ENCODE measurements around the gene MARCHF10.
"Not testable (repeated sequence)": the region's sequence is repeated elsewhere in the genome, so short reads cannot be mapped to it uniquely, and the experiment has no call there.

The MARCHF10 gene, protein sequence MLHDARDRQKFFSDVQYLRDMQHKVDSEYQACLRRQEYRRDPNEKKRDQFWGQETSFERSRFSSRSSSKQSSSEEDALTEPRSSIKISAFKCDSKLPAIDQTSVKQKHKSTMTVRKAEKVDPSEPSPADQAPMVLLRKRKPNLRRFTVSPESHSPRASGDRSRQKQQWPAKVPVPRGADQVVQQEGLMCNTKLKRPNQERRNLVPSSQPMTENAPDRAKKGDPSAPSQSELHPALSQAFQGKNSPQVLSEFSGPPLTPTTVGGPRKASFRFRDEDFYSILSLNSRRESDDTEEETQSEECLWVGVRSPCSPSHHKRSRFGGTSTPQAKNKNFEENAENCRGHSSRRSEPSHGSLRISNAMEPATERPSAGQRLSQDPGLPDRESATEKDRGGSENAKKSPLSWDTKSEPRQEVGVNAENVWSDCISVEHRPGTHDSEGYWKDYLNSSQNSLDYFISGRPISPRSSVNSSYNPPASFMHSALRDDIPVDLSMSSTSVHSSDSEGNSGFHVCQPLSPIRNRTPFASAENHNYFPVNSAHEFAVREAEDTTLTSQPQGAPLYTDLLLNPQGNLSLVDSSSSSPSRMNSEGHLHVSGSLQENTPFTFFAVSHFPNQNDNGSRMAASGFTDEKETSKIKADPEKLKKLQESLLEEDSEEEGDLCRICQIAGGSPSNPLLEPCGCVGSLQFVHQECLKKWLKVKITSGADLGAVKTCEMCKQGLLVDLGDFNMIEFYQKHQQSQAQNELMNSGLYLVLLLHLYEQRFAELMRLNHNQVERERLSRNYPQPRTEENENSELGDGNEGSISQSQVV

GRCh38 chr17:62807812-62808575 lies at the start of gene MARCHF10:
TSS of gene MARCHF10 (minus strand) at chr17:62808314. CDS start at chr17:62801735, 6,579 bp downstream.
- no peaks in the 10 kb centered on the region for H3K9me3 ChIP-seq (replicated peaks in 1 of 11)
- peak within 1 kb of the TSS; percentile 75 to 85 (median 79) for H3K4me2 ChIP-seq
- H3K27me3 ChIP-seq = no peaks in the 10 kb centered on the region
- peak within 1 kb of the TSS in 1 of 11 experiments; percentile 29; a peak in 1 of 22 replicates for H3K9ac ChIP-seq
- peak within 1 kb of the TSS in 7 of 10 experiments; percentile 18 to 66 (median 37); a peak in 12 of 20 replicates for H3K4me3 ChIP-seq
- no peaks in the 10 kb centered on the region for H3K36me3 ChIP-seq
- H3K4me1 ChIP-seq = peaks cover 4 to 27% (median 17%) of the 10 kb centered on the region in 10 experiments; a peak in 18 of 20 replicates
- TF ChIP-seq Cebpa-rat (IDR thresholded peaks at IDR 0.05) = no peak
- H3K27ac ChIP-seq = peak within 1 kb of the TSS in 1 of 11 experiments; percentile 38; a peak in 1 of 22 replicates
- no peaks in the 10 kb centered on the region for H4K20me1 ChIP-seq

DNA sequence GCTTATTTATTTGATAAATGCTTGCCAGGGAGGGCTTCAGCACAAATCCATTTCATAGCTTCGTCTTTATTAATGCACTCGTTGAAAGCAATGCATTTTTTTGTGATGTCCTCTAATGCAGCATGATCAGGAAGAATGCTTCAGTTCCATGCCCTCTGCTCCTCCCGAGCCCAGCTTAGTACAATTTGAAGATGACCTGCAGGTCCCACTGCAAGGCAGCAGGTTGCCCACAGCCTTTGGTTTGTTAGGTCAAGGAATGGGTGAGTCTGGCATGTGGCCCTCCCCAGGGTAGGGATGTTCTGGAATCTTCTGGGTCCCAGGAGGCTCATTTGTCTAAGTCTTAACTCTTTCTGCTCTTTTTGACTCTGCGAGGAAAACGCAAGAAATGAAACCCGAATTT lies 49.4 kb upstream of the MARCHF10 start:
- no peaks in the 10 kb centered on the region for H3K27me3 ChIP-seq
- TF ChIP-seq Cebpa-rat (IDR thresholded peaks at IDR 0.05) = no peak
- H3K4me1 ChIP-seq = no peaks in the 10 kb centered on the region
- H3K9ac ChIP-seq = no peak overlapping the region
- H4K20me1 ChIP-seq = no peaks in the 10 kb centered on the region
- no peak overlapping the region for H3K4me2 ChIP-seq
- no peaks in the 10 kb centered on the region for H3K36me3 ChIP-seq
- H3K27ac ChIP-seq = no peak overlapping the region
- H3K4me3 ChIP-seq = no peak overlapping the region
- no peaks in the 10 kb centered on the region for H3K9me3 ChIP-seq (replicated peaks in 1 of 11)

DNA sequence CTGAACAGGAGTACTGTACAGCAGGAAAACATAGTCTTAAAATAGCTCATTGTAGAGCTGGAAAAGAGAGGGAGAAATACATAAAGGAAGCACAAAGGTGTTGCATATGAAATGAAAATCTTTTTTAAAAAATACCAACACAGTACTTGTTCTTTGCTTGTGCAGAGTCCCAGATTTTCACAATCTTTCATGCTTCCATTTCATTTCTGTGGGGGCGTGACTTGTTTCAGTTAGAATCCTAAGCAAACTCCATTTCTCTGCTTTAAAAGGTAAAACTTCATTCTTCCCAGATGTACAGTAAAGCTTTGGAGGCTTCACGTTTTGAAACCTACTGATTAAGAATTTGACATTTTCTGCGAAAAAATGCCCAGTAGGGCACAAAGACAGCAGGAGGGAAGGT lies 48.5 kb upstream of the MARCHF10 start:
- H3K9ac ChIP-seq = no peak overlapping the region
- no peak overlapping the region for H3K4me3 ChIP-seq
- H3K27ac ChIP-seq = no peak overlapping the region
- no peaks in the 10 kb centered on the region for H3K27me3 ChIP-seq
- no peaks in the 10 kb centered on the region for H3K9me3 ChIP-seq (replicated peaks in 1 of 11)
- no peaks in the 10 kb centered on the region for H3K36me3 ChIP-seq
- H3K4me2 ChIP-seq = no peak overlapping the region
- no peaks in the 10 kb centered on the region for H3K4me1 ChIP-seq
- TF ChIP-seq Cebpa-rat (IDR thresholded peaks at IDR 0.05) = no peak
- H4K20me1 ChIP-seq = no peaks in the 10 kb centered on the region

DNA sequence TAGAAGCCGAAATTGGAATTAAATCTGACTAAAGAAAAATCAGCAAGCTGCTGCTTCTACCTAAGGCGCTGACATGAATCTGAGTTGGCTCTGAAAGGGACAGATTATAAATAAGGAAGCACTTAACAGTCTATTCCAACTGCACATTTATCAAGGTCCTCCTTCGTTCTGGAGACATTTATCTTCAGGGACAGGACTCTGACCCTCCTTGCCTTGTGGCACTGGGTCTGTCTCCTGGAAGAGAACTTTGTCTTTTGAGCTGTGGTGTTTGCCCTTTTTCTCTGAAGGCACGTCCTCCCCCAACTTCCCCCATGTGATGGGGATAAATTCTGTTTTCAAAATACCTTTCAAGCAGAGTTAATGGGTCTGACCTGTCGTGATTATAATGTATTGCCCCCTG lies 47.0 kb upstream of the MARCHF10 start:
- Histone ChIP-seq H3K27ac (no peak overlapping the region), H3K27me3 (no peaks in the 10 kb centered on the region), H4K20me1 (no peaks in the 10 kb centered on the region), H3K4me1 (no peaks in the 10 kb centered on the region), H3K4me2 (no peak overlapping the region), H3K9ac (no peak overlapping the region), H3K36me3 (no peaks in the 10 kb centered on the region), H3K4me3 (no peak overlapping the region), H3K9me3 (replicated peaks in 1 of 11) (no peaks in the 10 kb centered on the region)
- no peak for TF ChIP-seq Cebpa-rat (IDR thresholded peaks at IDR 0.05)

- no peaks in the 10 kb centered on the region for H4K20me1 ChIP-seq
- no peaks in the 10 kb centered on the region for H3K27me3 ChIP-seq
- H3K4me1 ChIP-seq = no peaks in the 10 kb centered on the region
- no peak overlapping the region for H3K4me2 ChIP-seq
- no peak overlapping the region for H3K9ac ChIP-seq
- H3K9me3 ChIP-seq (replicated peaks in 1 of 11) = no peaks in the 10 kb centered on the region
- TF ChIP-seq Cebpa-rat (IDR thresholded peaks at IDR 0.05) = no peak
- H3K27ac ChIP-seq = no peak overlapping the region
- no peak overlapping the region for H3K4me3 ChIP-seq
- H3K36me3 ChIP-seq = no peaks in the 10 kb centered on the region
Observed at GRCh38 chr17:62854098-62854680, 46.1 kb upstream of the MARCHF10 start.

- Histone ChIP-seq H3K36me3 (no peaks in the 10 kb centered on the region), H3K4me1 (no peaks in the 10 kb centered on the region), H3K9ac (no peak overlapping the region), H3K4me2 (no peak overlapping the region), H3K27me3 (no peaks in the 10 kb centered on the region), H4K20me1 (no peaks in the 10 kb centered on the region), H3K27ac (no peak overlapping the region), H3K4me3 (no peak overlapping the region), H3K9me3 (replicated peaks in 1 of 11) (no peaks in the 10 kb centered on the region)
- TF ChIP-seq Cebpa-rat (IDR thresholded peaks at IDR 0.05) = no peak
Observed at GRCh38 chr17:62852195-62852594, 44.1 kb upstream of the MARCHF10 start.

DNA sequence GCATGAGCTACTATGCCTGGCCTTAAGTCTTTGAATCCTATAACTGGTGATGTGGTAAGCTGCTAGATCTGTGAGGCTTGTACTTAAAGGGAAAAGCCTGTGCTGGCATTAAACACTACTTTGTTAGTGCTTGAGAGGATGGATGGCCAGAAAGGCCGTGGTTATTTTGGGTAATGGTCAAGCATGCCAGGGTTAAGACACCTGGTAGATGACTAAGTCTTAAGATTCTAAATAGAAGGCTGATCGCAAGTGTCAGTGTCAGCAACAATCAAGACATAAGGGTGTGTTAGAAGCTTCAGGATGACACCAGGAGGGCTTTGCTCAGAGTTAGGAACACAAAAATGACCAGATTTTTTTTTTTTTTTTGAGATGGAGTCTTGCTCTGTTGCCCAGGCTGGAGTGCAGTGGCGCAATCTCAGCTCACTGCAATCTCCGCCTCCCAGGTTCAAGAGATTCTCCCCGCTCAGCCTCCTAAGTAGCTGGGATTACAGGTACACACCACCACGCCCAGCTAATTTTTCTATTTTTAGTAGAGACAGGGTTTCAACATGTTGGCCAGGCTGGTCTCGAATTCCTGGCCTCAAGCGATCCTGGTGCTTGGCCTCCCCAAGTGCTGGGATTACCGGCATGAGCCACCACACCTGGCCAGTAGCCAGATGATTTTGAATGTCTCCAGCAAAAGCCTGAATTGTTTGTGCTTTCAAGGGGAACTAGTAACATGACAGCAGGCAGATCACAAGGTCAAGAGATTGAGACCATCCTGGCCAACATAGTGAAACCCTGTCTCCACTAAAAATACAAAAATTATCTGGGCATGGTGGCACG lies 41.7 kb upstream of the MARCHF10 start:
- not testable (repeated sequence) for H3K27ac ChIP-seq; H3K27me3 ChIP-seq; H3K4me2 ChIP-seq; H3K36me3 ChIP-seq; H3K9ac ChIP-seq; H3K4me1 ChIP-seq; H4K20me1 ChIP-seq; H3K9me3 ChIP-seq (replicated peaks in 1 of 11); H3K4me3 ChIP-seq

- no peaks in the 10 kb centered on the region; a peak in 1 of 22 replicates for H3K9me3 ChIP-seq (replicated peaks in 1 of 11)
- H4K20me1 ChIP-seq = no peaks in the 10 kb centered on the region
- no peak overlapping the region for H3K4me3 ChIP-seq
- H3K36me3 ChIP-seq = no peaks in the 10 kb centered on the region
- no peak for TF ChIP-seq Cebpa-rat (IDR thresholded peaks at IDR 0.05)
- H3K9ac ChIP-seq = no peak overlapping the region
- no peak overlapping the region for H3K27ac ChIP-seq
- H3K27me3 ChIP-seq = no peaks in the 10 kb centered on the region
- H3K4me1 ChIP-seq = no peaks in the 10 kb centered on the region
- H3K4me2 ChIP-seq = no peak overlapping the region
Observed at GRCh38 chr17:62848334-62848733, 40.2 kb upstream of the MARCHF10 start.
